Activated naive CD4-positive, alpha-beta T cell treated with Interleukin-2 at 50 U/mL for 16 hours (primary cell): ENCODE data around the gene XNDC1N.
"Not testable (repeated sequence)": the region's sequence is repeated elsewhere in the genome, so short reads cannot be mapped to it uniquely, and the experiment has no call there.

Source experiments
- DNase-seq: peaks from one replicate; pipeline ENCODE4 v3.0.0-alpha.2; 2020

The XNDC1N gene

GRCh38 chr11:71930556-71931244 lies 2.3 kb upstream of the XNDC1N start:
- no peak for DNase-seq

GRCh38 chr11:71929491-71929890 lies 1.1 kb upstream of the XNDC1N start:
- DNase-seq, result no peak

GRCh38 chr11:71928737-71929443 lies 496 bp upstream of the XNDC1N start, which contains the start of gene RNF121:
RNF121 (plus strand) TSS chr11:71929046; CDS start chr11:71929062, 16 bp downstream.
- DNase-seq, result peak; percentile 99

GRCh38 chr11:71917646-71918140 lies 10.7 kb downstream of the XNDC1N start:
- DNase-seq, result no peak

GRCh38 chr11:71914617-71915189 lies 13.7 kb downstream of the XNDC1N start:
- no peak for DNase-seq

- DNase-seq, result no peak
Measured at GRCh38 chr11:71913756-71914526, 14.5 kb downstream of the XNDC1N start.

GRCh38 chr11:71911986-71912340 lies 16.4 kb downstream of the XNDC1N start:
- not testable (repeated sequence) for DNase-seq

GRCh38 chr11:71911321-71911985 lies 16.9 kb downstream of the XNDC1N start:
- peak; percentile 81 for DNase-seq

- not testable (repeated sequence) for DNase-seq
Measured at GRCh38 chr11:71910775-71911174, 17.6 kb downstream of the XNDC1N start.

GRCh38 chr11:71908218-71908617 lies 20.2 kb downstream of the XNDC1N start:
- no peak for DNase-seq

- not testable (repeated sequence) for DNase-seq
Measured at GRCh38 chr11:71901137-71901536, 27.3 kb downstream of the XNDC1N start.

GRCh38 chr11:71895961-71896360 lies 32.4 kb downstream of the XNDC1N start:
- no peak for DNase-seq

- not testable (repeated sequence) for DNase-seq
Measured at GRCh38 chr11:71889181-71889872, 39.1 kb downstream of the XNDC1N start.

- DNase-seq, result not testable (repeated sequence)
Measured at GRCh38 chr11:71888335-71889010, 39.9 kb downstream of the XNDC1N start.

- not testable (repeated sequence) for DNase-seq
Measured at GRCh38 chr11:71885806-71886205, 42.6 kb downstream of the XNDC1N start.
